Measurements from ENCODE around the gene CORO6. TPM values are rescaled to one million over a fixed set of nuclear protein-coding genes. Genes with fewer than 3 reads are reported as not detected.
"Not testable (repeated sequence)": the region's sequence is repeated elsewhere in the genome, so short reads cannot be mapped to it uniquely, and the experiment has no call there.

The CORO6 gene
- total RNA-seq, 1 experiment from 2014 or later, result 2.8 TPM

DNA sequence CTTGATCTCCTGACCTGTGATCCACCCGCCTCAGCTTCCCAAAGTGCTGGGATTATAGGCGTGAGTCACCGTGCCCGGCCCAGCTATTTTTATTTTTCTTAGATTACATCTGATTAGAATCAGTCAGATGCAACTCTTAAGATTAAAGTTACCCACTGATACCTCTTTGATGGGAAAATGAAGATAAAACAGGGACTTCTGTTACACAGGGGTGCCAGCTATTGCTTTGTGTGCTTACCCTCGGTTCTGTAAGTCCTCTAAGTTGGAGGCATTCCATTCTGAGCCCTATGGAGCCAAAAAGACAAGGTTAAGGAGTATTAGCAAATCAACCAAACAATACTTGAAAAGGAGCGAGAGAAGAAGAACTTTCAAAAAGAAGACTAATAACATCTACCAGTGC is 32.6 kb upstream of the CORO6 start:
- no peak overlapping the region for H3K4me3 ChIP-seq (ENCODE audit: low read depth, low read length)
- ChIA-PET CTCF (interaction anchor here (0.6 to 1.8 kb wide), 3 partner anchors 10 to 275 kb away, joined by 3 to 5 read pairs (median 3); partner anchors contain the start of gene SSH2), POLR2A (no interaction called here)
- H3K9me3 ChIP-seq, result no peaks in the 10 kb centered on the region
- Mint-ChIP-seq H3K36me3 (ENCODE audit: insufficient read depth, unreplicated experiment) (peaks cover 6% of the 10 kb centered on the region), H3K9me3 (ENCODE audit: unreplicated experiment) (peaks cover 2% of the 10 kb centered on the region), H3K4me3 (ENCODE audit: unreplicated experiment) (no peak overlapping the region), H3K4me1 (ENCODE audit: low read depth, unreplicated experiment) (no peaks in the 10 kb centered on the region), H3K27me3 (ENCODE audit: insufficient read depth, unreplicated experiment) (no peaks in the 10 kb centered on the region), H3K27ac (ENCODE audit: unreplicated experiment) (no peak overlapping the region)
- no peaks in the 10 kb centered on the region for H3K27me3 ChIP-seq (replicated peaks; ENCODE audit: control insufficient read depth, insufficient read depth, low read length)
- intact Hi-C loops (cut with micrococcal nuclease; ENCODE audit: unreplicated experiment), result no loop called here
- no peak for DNase-seq
- TF ChIP-seq, protein P1, sequence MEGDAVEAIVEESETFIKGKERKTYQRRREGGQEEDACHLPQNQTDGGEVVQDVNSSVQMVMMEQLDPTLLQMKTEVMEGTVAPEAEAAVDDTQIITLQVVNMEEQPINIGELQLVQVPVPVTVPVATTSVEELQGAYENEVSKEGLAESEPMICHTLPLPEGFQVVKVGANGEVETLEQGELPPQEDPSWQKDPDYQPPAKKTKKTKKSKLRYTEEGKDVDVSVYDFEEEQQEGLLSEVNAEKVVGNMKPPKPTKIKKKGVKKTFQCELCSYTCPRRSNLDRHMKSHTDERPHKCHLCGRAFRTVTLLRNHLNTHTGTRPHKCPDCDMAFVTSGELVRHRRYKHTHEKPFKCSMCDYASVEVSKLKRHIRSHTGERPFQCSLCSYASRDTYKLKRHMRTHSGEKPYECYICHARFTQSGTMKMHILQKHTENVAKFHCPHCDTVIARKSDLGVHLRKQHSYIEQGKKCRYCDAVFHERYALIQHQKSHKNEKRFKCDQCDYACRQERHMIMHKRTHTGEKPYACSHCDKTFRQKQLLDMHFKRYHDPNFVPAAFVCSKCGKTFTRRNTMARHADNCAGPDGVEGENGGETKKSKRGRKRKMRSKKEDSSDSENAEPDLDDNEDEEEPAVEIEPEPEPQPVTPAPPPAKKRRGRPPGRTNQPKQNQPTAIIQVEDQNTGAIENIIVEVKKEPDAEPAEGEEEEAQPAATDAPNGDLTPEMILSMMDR (IDR thresholded peaks at IDR 0.05; ENCODE audit: insufficient read depth in 1 of 2, low read depth in 1 of 2, low read length in 1 of 2, severe bottlenecking in 1 of 2, unreplicated experiment in 1 of 2), result no peak
- 0 out of 2 replicates have a peak, but pooled peaks cover 10% of the 10 kb centered on the region for H3K4me1 ChIP-seq
- BruUV-seq (replicated peaks), result no TSS peak
- no peaks in the 10 kb centered on the region; the same call in 1 of the 2 replicates for H3K36me3 ChIP-seq (ENCODE audit: control insufficient read depth, insufficient read depth, low read length)

DNA sequence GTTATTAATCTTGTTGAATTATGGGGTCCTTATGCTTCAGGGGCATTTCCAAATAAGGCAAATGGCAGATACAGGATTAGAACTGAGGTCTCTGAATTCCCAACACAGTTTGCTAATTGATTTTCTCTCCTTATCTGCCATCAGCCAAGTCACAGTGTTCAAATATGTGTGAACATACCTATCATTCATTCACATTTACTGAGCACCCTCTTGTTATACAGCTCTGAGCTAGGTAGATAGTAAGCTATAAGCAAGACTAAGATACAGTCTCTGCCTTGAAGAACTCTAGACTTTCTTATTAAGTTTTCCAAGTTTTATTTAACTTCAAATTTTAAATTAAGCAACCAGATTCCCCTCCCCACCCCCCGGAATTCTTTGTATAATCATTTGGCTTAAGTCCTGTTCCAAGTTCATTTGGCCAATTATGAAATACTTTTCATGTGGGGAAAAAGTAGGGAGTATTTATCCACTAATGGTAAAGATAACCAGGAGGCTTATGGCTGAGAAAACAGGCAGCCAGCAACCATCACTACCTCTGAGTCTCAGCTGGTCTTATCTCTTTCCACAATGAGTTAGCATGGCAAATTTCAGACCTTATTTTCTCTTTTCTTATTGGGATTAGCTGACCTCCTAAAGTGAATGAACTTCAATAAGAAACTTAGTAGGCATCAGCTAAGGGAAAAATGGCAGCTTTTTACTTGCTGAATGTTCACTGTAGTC is 31.4 kb upstream of the CORO6 start:
- POLR2A ChIA-PET, result interaction anchor here (0.6 to 0.7 kb wide), 2 partner anchors 51 to 88 kb away, joined by 3 to 4 read pairs; no protein-coding TSS in a partner anchor
- no peak overlapping the region for H3K4me3 Mint-ChIP-seq (ENCODE audit: unreplicated experiment)
- TF ChIP-seq, protein P1 (IDR thresholded peaks at IDR 0.05; ENCODE audit: insufficient read depth in 1 of 2, low read depth in 1 of 2, low read length in 1 of 2, severe bottlenecking in 1 of 2, unreplicated experiment in 1 of 2), result no peak
- H3K27me3 Mint-ChIP-seq (ENCODE audit: insufficient read depth, unreplicated experiment), result no peaks in the 10 kb centered on the region
- H3K4me1 Mint-ChIP-seq (ENCODE audit: low read depth, unreplicated experiment), result no peaks in the 10 kb centered on the region
- H3K36me3 ChIP-seq (ENCODE audit: control insufficient read depth, insufficient read depth, low read length), result no peaks in the 10 kb centered on the region
- no peaks in the 10 kb centered on the region for H3K27me3 ChIP-seq (replicated peaks; ENCODE audit: control insufficient read depth, insufficient read depth, low read length)
- peaks cover 6% of the 10 kb centered on the region for H3K36me3 Mint-ChIP-seq (ENCODE audit: insufficient read depth, unreplicated experiment)
- no peaks in the 10 kb centered on the region for H3K9me3 Mint-ChIP-seq (ENCODE audit: unreplicated experiment)
- H3K27ac Mint-ChIP-seq (ENCODE audit: unreplicated experiment), result no peak overlapping the region
- 0 out of 2 replicates have a peak, but pooled peaks cover 10% of the 10 kb centered on the region for H3K4me1 ChIP-seq
- intact Hi-C loops (cut with micrococcal nuclease; ENCODE audit: unreplicated experiment), result no loop called here
- no TSS peak for BruUV-seq (replicated peaks)
- no peak overlapping the region for H3K4me3 ChIP-seq (ENCODE audit: low read depth, low read length)
- CTCF ChIA-PET, result interaction anchor here (0.6 to 1.8 kb wide), 3 partner anchors 14 to 123 kb away, joined by 3 to 5 read pairs (median 4); no protein-coding TSS in a partner anchor
- H3K9me3 ChIP-seq, result no peaks in the 10 kb centered on the region
- DNase-seq, result no peak

DNA sequence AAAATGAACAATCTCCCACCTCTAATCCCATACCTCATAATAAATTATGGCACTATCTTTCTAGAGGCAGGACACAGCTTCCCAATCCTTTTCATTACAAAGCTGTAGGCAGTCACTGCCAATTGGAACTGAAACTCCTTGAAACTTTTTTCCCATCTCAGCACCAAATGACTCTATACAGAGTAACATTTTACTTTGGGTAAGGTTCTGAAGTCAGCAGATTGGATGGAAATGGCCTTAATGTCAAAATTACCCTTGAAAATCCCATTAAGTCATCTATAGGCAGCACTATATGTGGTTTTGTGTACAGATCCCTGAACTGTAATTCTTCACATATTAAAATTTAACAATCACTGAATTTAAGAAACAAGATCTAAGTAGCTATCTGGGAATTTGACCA is 30.3 kb upstream of the CORO6 start:
- H3K27ac Mint-ChIP-seq (ENCODE audit: unreplicated experiment), result no peak overlapping the region
- ChIA-PET POLR2A (no interaction called here), CTCF (no interaction called here)
- Histone ChIP-seq H3K27me3 (replicated peaks; ENCODE audit: control insufficient read depth, insufficient read depth, low read length) (no peaks in the 10 kb centered on the region), H3K36me3 (ENCODE audit: control insufficient read depth, insufficient read depth, low read length) (no peaks in the 10 kb centered on the region), H3K4me3 (ENCODE audit: low read depth, low read length) (no peak overlapping the region), H3K9me3 (no peaks in the 10 kb centered on the region), H3K4me1 (0 out of 2 replicates have a peak, but pooled peaks cover 10% of the 10 kb centered on the region)
- H3K4me1 Mint-ChIP-seq (ENCODE audit: low read depth, unreplicated experiment), result no peaks in the 10 kb centered on the region
- H3K9me3 Mint-ChIP-seq (ENCODE audit: unreplicated experiment), result no peaks in the 10 kb centered on the region
- no peak overlapping the region for H3K4me3 Mint-ChIP-seq (ENCODE audit: unreplicated experiment)
- H3K36me3 Mint-ChIP-seq (ENCODE audit: insufficient read depth, unreplicated experiment), result peaks cover 6% of the 10 kb centered on the region
- TF ChIP-seq, protein P1 (IDR thresholded peaks at IDR 0.05; ENCODE audit: insufficient read depth in 1 of 2, low read depth in 1 of 2, low read length in 1 of 2, severe bottlenecking in 1 of 2, unreplicated experiment in 1 of 2), result no peak
- intact Hi-C loops (cut with micrococcal nuclease; ENCODE audit: unreplicated experiment), result no loop called here
- no peaks in the 10 kb centered on the region for H3K27me3 Mint-ChIP-seq (ENCODE audit: insufficient read depth, unreplicated experiment)
- DNase-seq, result no peak
- no TSS peak for BruUV-seq (replicated peaks)

DNA sequence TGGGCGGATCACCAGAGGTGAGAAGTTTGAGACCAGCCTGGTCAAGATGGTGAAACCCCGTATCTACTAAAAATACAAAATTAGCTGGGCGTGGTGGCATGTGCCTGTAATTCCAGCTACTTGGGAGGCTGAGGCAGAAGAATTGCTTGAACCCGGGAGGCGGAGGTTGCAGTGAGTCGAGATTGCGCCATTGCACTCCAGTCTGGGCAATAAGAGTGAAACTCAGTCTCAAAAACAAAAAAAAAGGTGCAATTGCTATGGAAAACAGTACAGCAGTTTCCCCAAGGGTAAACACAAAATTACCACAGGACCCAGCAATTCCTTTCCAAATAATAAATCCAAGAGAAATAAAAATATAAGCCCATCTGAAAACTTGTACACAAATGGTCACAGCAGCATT is 29.2 kb upstream of the CORO6 start:
- H3K36me3 Mint-ChIP-seq (ENCODE audit: insufficient read depth, unreplicated experiment); H3K9me3 ChIP-seq; H3K27me3 ChIP-seq (replicated peaks; ENCODE audit: control insufficient read depth, insufficient read depth, low read length); H3K4me1 Mint-ChIP-seq (ENCODE audit: low read depth, unreplicated experiment); BruUV-seq (replicated peaks); DNase-seq; CTCF ChIA-PET; H3K4me3 ChIP-seq (ENCODE audit: low read depth, low read length); H3K27ac Mint-ChIP-seq (ENCODE audit: unreplicated experiment); H3K9me3 Mint-ChIP-seq (ENCODE audit: unreplicated experiment); H3K36me3 ChIP-seq (ENCODE audit: control insufficient read depth, insufficient read depth, low read length); H3K4me3 Mint-ChIP-seq (ENCODE audit: unreplicated experiment); intact Hi-C loops (cut with micrococcal nuclease; ENCODE audit: unreplicated experiment); H3K27me3 Mint-ChIP-seq (ENCODE audit: insufficient read depth, unreplicated experiment); POLR2A ChIA-PET: not testable (repeated sequence)
- 0 out of 2 replicates have a peak, but pooled peaks cover 10% of the 10 kb centered on the region for H3K4me1 ChIP-seq

All from Caco-2 (cell line).